Mesenteric fat pad (tissue), 1 donor: Measurements from ENCODE around the gene CGGBP1. TPM values are rescaled to one million over a fixed set of nuclear protein-coding genes. Genes with fewer than 3 reads are reported as not detected.

Experiments
- DNase-seq: peaks from one replicate; pipeline ENCODE4 v3.0.0-alpha.2; 2020; ENCODE audit warnings: low spot score
- long read RNA-seq: library from polyadenylated mRNA; unstranded; transcript quantifications from one replicate; pipeline ENCODE4 v2.0.0, GENCODE V29; 2020
- total RNA-seq: library from RNA; stranded (reverse); fragmentation: NEBNext Ultra II Directional; extraction: Animal tissue kit (Norgen Biotek cat#: 25700); gene quantifications from one replicate; pipeline ENCODE4 v1.2.1, GENCODE V29; 2021
- donor health status: DM: yes; HTN: yes; CAD: no.

The CGGBP1 gene
- total RNA-seq: 63.3 TPM
- long read RNA-seq, full-length matches to known transcripts: 17 of 22 reads
- long read RNA-seq, partial matches to known transcripts: 0 of 22 reads
- long read RNA-seq, other reads (novel, unspliced or antisense): 5 of 22 reads

GRCh38 chr3:88058581-88059379 is at the start of gene CGGBP1, which contains the start of gene ZNF654:
TSS of gene CGGBP1 (minus strand) at chr3:88059005. CDS start at chr3:88055976, 3,029 bp downstream.
TSS of gene ZNF654 (plus strand) at chr3:88059255. CDS start at chr3:88059320, 65 bp downstream.
- peak; percentile 98 for DNase-seq

DNA sequence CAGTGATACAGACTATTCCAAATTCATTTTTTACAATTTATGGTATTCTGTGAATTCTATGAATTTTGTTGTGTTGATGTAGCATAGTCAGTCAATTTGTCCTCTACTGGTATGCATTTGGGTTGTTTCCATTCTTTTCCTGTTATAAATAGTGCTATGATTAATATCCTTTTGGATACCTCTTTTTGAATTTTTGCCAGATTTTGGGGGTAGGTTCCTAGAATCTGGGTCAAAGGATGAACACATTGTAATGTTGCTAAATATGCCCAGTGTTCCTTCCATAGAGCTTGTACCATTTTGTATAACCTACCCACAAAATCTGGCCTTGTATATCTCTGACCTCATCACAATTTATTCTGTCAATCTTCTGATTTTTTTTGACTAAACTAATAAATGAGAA is 46.5 kb upstream of the CGGBP1 start:
- no peak for DNase-seq

DNA sequence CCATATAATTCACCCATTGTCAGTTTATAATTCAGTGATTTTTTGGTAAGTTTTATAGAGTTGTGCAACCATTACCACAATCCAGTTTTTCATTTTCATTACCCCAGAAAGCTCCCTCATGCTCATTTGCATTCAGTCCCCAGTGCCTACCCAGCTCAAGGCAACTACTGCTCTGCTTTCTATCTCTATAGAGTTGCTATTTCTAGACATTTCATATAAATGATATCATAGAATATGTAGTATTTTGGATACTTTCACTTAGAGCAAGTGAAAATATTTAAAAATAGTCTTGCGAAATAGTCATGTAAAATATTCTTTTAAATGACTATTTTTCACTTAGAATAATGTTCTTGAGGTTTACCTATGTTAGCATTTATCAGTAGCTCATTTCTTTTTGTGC is 42.3 kb upstream of the CGGBP1 start:
- no peak for DNase-seq

GRCh38 chr3:88093266-88093665 is 34.5 kb upstream of the CGGBP1 start:
- DNase-seq: no peak

DNA sequence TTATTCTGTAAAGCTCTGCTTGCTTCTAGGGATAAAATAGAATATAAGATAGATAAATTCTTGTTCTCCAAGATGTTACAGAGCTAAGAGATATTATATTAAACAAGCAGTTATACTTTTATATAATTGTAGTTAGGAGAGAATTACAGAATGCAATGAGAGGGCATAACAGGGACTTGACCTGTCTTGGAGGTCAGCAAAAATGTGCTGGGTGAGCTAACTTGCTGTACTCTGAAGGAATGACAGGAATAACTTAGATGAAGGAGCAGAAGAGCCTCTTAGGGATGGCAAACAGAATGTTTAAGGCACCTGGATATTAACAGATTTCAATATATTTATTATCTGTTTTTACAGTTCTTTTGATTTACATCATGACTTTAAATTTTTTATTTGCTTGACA is 33.5 kb upstream of the CGGBP1 start:
- DNase-seq: no peak

- no peak for DNase-seq
Measured at GRCh38 chr3:88090681-88091080, 31.9 kb upstream of the CGGBP1 start.

DNA sequence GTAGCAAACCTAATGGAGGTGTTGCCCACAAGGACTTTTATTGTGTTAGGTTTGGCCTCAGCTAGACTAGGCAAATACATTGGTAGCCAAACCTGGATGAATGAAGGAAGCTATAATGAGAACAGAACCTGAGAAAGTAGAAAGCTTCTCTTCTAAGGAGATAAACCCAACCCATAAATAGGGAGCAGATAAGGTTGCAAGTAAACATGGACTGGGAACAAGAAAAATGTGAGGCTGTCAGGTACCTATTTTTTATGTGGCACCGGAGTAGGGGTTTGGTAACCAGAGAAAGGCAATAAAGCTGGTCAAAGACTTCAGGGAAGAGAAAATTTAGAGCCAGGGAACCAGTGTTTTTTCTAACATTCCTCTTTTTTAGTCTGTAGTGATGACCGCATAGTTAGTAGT is 25.3 kb upstream of the CGGBP1 start:
- DNase-seq: no peak

DNA sequence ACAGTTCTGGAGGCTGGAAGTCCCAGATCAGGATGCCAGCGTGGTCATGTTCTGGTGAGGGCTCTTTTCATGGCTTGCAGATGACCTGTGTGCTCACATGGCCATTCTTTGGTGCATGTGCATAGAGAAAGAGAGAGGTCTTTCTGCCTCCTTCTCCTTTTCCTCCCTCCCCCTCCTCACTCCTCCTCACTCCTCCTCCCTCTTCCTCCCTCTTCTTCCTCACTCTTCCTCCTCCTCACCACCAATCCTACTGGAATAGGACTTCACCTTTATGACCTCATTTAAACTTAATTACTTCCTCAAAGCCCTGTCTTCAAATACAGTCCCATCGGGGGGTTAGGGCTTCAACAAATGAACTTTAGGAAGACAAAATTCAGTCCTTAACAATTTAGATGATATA is 24.0 kb upstream of the CGGBP1 start:
- DNase-seq: no peak

DNA sequence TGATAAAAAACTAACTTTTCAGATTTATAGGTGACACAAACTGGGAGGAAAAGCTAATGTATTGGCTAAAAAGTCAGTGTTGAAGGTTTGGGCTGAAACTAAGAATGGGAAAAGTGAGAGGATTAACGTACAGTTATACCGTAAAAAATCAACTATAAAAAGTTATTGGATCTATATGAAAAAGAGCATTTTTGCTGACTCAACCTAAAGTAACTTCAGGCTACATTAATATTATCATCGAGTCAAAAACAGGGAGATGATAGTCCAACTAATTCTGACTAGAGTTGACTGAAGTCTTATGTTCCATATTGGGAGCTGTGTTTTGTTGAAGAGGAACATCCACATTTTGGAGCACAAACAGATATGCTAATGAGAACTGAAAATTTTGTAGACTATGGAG is 20.1 kb upstream of the CGGBP1 start:
- DNase-seq: no peak

DNA sequence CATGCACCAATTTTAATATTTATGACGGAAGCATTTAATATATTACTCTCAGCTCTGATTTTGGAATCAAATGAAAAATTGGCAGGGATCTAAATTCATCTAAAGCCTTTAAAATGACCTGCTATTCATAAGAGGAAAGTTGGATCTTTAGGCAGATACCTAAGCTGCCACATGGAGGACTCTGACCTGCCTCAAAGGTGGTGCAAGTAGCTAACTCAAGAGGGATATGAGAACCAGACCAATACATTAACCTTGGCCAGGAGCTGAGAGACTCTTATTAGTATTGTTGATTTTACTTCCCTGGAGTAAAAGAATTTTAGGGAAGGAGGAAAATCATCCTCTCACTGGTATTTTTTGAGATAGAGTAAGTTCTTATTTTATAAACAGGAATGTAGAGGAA is 17.9 kb upstream of the CGGBP1 start:
- no peak for DNase-seq

GRCh38 chr3:88075497-88075896 is 16.7 kb upstream of the CGGBP1 start:
- DNase-seq: no peak

DNA sequence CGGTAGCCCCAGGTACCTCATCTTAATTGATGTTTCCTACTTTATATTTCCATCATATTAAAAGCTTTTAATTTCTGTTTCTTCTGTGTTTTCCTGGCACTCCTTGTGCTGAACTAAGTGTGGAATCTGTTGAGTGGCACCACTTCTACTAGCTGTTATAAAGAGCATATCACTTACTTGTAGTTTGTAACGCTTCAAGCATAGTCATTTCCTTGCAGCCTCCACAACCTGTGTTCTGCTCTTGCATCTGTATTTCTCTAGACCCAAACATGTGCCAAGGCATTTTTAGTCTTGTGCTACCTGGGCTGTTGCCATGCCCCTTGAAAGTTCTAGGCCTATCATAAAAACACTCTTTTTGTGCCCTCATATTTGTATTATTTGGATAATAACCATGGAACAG is 16.3 kb upstream of the CGGBP1 start:
- DNase-seq: no peak

GRCh38 chr3:88061746-88062145 is 2.9 kb upstream of the CGGBP1 start:
- DNase-seq: no peak

DNA sequence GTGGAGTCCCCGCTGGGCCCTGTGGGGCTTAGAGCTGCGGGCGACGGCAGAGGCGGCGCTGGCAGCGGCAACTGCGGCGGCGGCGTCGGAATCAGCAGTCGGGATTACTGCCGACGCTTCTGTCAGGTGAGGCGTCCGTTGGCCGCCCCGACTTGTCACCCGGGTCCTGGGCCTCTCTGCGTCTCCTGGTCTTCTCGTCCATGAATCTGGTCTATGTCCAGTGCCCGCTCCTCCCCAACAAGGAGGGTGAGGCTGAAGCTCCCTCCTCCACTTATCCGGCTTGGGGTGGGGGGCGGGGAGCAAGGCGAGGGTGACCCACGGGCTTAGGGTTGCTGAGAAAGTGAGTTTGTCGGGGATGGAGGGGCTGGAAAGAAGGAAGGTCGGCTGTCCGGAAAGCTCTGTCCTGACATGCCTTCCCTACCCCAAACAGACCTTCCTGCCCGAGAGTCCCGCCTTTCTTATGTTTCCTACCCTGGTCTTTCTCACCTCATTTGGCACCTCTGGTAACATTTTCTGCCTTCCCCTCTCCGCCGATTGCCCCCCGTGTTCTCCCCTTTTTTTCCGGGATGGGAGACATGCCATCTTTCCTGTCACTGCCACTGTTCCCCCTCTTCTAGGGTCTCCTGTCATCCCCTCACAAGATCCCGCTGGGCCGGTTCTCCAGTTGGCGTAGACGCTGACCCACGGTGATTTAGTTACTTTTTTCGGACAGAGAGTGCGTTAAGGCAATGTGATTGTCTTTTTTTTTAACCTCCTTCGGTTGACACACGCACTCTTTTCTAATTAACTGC is 770 bp upstream of the CGGBP1 start:
- DNase-seq: no peak

DNA sequence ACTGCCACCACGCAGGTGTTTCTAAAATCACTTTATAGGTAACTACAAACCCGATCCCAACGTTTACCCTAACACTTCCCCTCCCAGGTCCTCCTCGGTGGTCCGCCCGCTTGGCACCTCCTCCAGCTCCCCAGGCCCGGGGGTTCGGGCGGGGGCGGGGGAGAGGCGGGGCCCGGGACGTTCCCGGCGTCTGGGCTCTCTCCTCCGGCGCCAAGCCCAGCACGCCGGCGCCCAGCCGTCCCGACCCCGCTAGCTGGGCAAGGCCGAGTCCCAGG is 562 bp downstream of the CGGBP1 start:
- no peak for DNase-seq

DNA sequence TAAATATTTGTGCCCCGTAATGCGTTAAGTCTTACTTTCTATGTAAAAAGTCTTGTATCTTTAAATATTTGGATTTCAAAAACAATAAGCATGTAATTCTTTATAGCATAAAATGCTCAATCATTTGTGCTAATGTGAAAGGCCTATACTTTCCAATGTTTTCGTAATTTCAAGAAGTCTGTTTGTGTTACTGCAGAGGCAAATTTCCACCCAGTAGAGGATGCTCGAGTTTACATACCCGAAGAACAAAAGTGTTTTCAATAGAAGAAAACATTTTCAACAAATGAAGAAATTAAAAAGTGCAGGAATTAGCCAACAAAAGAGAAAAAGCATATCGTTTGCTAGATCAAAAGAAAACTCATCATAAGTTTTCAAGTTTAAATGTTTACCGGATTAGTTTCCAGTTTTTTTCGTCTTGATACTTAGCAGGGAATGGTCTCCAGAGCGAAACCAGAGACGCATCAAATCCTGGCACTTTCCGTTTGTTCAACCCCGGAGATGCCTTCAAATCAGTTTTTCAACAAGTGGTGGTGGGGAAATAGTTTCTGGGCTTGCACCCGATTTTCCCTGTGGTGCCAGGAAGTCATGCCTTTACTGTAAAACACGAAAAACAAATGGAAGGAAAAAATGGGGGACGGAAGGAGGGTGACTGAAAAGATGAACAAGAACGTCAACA is 1.0 kb downstream of the CGGBP1 start:
- DNase-seq: no peak

DNA sequence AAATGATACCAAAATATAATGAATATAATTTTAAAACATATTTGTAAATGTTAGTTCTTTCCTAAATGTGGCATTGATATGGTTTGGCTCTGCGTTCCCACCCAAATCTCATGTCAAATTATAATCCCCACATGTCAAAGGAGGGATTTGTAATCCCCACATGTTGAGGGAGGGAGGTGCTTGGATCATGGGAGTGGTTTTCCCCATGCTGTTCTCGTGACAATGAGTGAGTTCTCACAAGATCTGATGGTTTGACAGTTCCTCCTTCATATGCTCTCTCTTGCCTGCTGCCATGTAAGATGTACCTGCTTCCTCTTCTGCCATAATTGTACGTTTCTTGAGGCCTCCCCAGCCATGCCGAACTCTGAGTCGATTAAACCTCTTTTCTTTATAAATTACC is 12.0 kb downstream of the CGGBP1 start:
- DNase-seq: no peak

- no peak for DNase-seq
Measured at GRCh38 chr3:88044411-88044810, 14.4 kb downstream of the CGGBP1 start.

DNA sequence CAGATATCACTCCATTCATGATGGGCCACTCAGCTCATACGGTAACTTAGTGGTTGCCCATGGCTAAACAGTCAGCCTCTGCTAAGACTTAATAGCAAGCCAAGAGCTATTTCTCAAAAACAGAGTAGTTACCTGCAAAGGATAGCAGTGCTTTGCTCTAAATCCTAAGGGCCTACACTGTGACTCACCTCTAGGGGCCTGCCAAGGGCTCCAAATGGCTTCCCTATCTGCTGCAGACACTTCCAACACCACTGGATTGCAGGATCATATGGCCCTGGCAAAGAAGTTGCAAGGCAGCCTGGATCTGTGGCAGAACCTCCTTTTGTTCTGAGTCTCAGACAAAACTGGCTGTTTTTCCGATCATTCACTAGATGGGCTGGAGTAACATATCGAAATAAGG is 17.8 kb downstream of the CGGBP1 start:
- no peak for DNase-seq

GRCh38 chr3:88040529-88040928 is 18.3 kb downstream of the CGGBP1 start:
- no peak for DNase-seq

DNA sequence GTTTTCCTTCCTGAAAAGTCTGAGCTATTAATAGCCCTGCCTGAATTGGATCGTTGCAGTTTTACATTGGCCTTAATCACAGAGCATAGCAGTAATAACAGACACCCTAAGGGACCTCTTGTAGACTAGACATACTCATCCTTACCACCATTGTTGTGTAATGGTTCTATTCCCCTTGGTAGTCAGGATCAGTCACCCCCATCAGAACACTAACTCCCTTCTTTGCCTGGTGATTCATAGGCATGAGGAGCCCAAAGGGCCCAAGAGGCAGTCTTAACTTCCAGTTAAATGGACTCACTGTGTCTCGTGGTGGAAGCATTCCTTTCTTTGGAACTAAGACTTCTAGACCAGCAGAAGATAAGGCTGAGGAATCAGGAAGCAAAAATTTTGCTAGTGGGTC is 20.2 kb downstream of the CGGBP1 start:
- DNase-seq: no peak

DNA sequence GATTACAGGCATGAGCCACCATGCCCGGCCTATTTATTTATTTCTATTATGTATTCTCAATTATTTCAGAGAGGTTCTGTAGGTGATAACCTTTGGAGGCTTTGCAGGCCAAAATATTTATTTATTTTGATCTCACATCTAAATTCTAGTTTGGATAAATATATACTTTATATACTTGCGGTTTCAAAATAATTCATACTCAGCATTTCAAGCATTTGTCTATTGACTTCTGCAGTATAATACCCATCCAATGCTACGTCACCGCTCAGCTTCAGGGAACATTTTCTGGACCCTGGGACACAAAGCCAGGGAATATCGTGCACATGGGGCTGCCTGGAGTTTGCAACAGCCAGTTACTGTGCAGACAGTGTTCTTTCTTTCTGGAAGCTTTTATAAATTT is 22.6 kb downstream of the CGGBP1 start:
- no peak for DNase-seq
